HCT116 (cell line): ENCODE results near the gene CYP3A4. TPM values are rescaled to one million over a fixed set of nuclear protein-coding genes. Genes with fewer than 3 reads are reported as not detected.
"Not testable (repeated sequence)": the region's sequence is repeated elsewhere in the genome, so short reads cannot be mapped to it uniquely, and the experiment has no call there.

Source experiments
- ATAC-seq: fragments of 200-7000 bp; cut with Tn5 transposase; 2 replicates; pipeline ENCODE4 v1.9.1; 2020; ENCODE audit warnings: mild to moderate bottlenecking, moderate library complexity
- BruUV-seq: library from RNA; stranded (reverse); fragments of 400-500 nt; replicated peaks from 2 replicates; lab custom pipeline; 2021; lab: Mats Ljungman, UMichigan
- CTCF ChIA-PET: fragments of 300-600 bp; sonication (Branson Sonifier 250); formaldehyde crosslinking; loops from one replicate; lab custom pipeline; 2021; ENCODE audit warnings: antibody characterized with exemption; lab: Charles Lee
- POLR2A ChIA-PET: fragments of 300-600, 350-600 bp; sonication (Branson Sonifier 250); formaldehyde crosslinking; loops from one replicate; lab custom pipeline; 2021; ENCODE audit warnings: antibody characterized with exemption; lab: Charles Lee
- RAD21 ChIA-PET, 2 experiments: fragments of 300-600 bp; sonication (Branson Sonifier 250); formaldehyde crosslinking; loops; one replicate each; lab custom pipeline; 2023; ENCODE audit warnings: low total read pairs in 2 of 2; ENCODE audit not compliant: uncharacterized antibody in 2 of 2, unreplicated experiment in 2 of 2, low non-redundant PET in 1 of 2; lab: Charles Lee
- DNase-seq: peaks from one replicate; pipeline ENCODE4 v3.0.0-alpha.2; 2010; ENCODE audit warnings: low read depth, low spot score
- H2AFZ ChIP-seq: fragments of 200-600 bp; shearing (Covaris generic), sonication (generic); 2 replicates; pipeline ENCODE4 v1.6.1; 2017; ENCODE audit warnings: low read depth, mixed run types, mixed read lengths, antibody characterized with exemption, low read length; ENCODE audit not compliant: poor library complexity, severe bottlenecking
- H3K27ac ChIP-seq: 2 replicates; pipeline ENCODE4 v1.5.1; 2012; ENCODE audit warnings: low read depth, low read length
- H3K27me3 ChIP-seq: fragments of 200-600 bp; sonication (generic); 2 replicates; pipeline ENCODE4 v1.6.1; 2016; ENCODE audit warnings: mixed run types, low read length, mixed read lengths; ENCODE audit not compliant: insufficient read depth
- H3K36me3 ChIP-seq, 2 experiments: fragments of 200-500 bp in 1 of 2; fragments of 200-600 bp in 1 of 2; sonication (Bioruptor generic) in 1 of 2; sonication (generic) in 1 of 2; 2 replicates each; pipeline versions ENCODE4 v1.5.1 to v1.6.1; 2014 to 2016; ENCODE audit warnings: low read length in 2 of 2, inconsistent platforms in 1 of 2, mixed read lengths in 1 of 2, mixed run types in 1 of 2; ENCODE audit not compliant: insufficient read depth in 2 of 2, control insufficient read depth in 1 of 2
- H3K4me1 ChIP-seq, 2 experiments: fragments of 200-600 bp in 1 of 2; sonication (generic) in 1 of 2; 2 replicates each; pipeline versions ENCODE4 v1.5.1 to v1.6.1; 2012 to 2017; ENCODE audit warnings: low read length in 2 of 2, inconsistent platforms in 1 of 2, mild to moderate bottlenecking in 1 of 2, mixed read lengths in 1 of 2, mixed run types in 1 of 2, moderate library complexity in 1 of 2; ENCODE audit not compliant: insufficient read depth in 2 of 2, control insufficient read depth in 1 of 2
- H3K4me2 ChIP-seq: fragments of 200-600 bp; sonication (generic); 2 replicates; pipeline ENCODE4 v1.6.1; 2017; ENCODE audit warnings: mixed run types, low read length, mixed read lengths
- H3K4me3 ChIP-seq, 2 experiments: fragments of 200-600 bp in 1 of 2; sonication (generic) in 1 of 2; replicated peaks in 1 of 2; 2 replicates each; pipeline ENCODE4 v1.5.1; 2011 to 2016; ENCODE audit warnings: low read length in 2 of 2, control low read depth in 1 of 2, low read depth in 1 of 2, mild to moderate bottlenecking in 1 of 2, mixed read lengths in 1 of 2, mixed run types in 1 of 2
- H3K79me2 ChIP-seq: fragments of 200-600 bp; sonication (generic); 2 replicates; pipeline ENCODE4 v1.6.1; 2017; ENCODE audit warnings: mild to moderate bottlenecking, mixed run types, low read length, moderate library complexity, mixed read lengths; ENCODE audit not compliant: insufficient read depth
- H3K9ac ChIP-seq: fragments of 200-600 bp; sonication (generic); 2 replicates; pipeline ENCODE4 v1.6.1; 2016; ENCODE audit warnings: low read length, mixed read lengths
- H3K9me2 ChIP-seq: fragments of 200-600 bp; sonication (generic), shearing (Covaris generic); 2 replicates; pipeline ENCODE4 v1.6.1; 2017; ENCODE audit warnings: mixed run types, mild to moderate bottlenecking, moderate library complexity; ENCODE audit not compliant: insufficient read depth
- H3K9me3 ChIP-seq, 2 experiments: fragments of 200-500 bp in 1 of 2; fragments of 200-600 bp in 1 of 2; sonication (Bioruptor generic) in 1 of 2; sonication (generic) in 1 of 2; 2 replicates each; pipeline ENCODE4 v1.6.1; 2014 to 2017; ENCODE audit warnings: low read length in 2 of 2, mixed read lengths in 2 of 2, inconsistent platforms in 1 of 2, low read depth in 1 of 2, mild to moderate bottlenecking in 1 of 2, mixed run types in 1 of 2, moderate library complexity in 1 of 2; ENCODE audit not compliant: control insufficient read depth in 1 of 2, insufficient read depth in 1 of 2
- H4K20me1 ChIP-seq: fragments of 200-600 bp; sonication (generic), shearing (Covaris generic); 2 replicates; pipeline ENCODE4 v1.6.1; 2017; ENCODE audit warnings: mixed run types, mild to moderate bottlenecking, moderate library complexity; ENCODE audit not compliant: insufficient read depth
- CBX3 ChIP-seq: IDR thresholded peaks from 2 replicates; pipeline ENCODE4 v1.6.1; 2012; ENCODE audit warnings: low read depth
- EGR1 ChIP-seq: IDR thresholded peaks from 2 replicates; pipeline ENCODE4 v1.6.1; 2012; ENCODE audit warnings: low read depth
- ELF1 ChIP-seq: IDR thresholded peaks from 2 replicates; pipeline ENCODE4 v1.6.1; 2012; ENCODE audit warnings: low read depth, borderline replicate concordance
- EZH2 ChIP-seq: fragments of 200-600 bp; sonication (generic); IDR thresholded peaks from 2 replicates; pipeline ENCODE4 v1.6.1; 2017; ENCODE audit warnings: antibody characterized with exemption, mixed run types
- EZH2phosphoT487 ChIP-seq: fragments of 200-600 bp; IDR thresholded peaks from 2 replicates; pipeline ENCODE4 v1.6.1; 2018; ENCODE audit warnings: antibody characterized with exemption, borderline replicate concordance
- FOSL1 ChIP-seq: IDR thresholded peaks from 2 replicates; pipeline ENCODE4 v1.6.1; 2012; ENCODE audit warnings: low read depth
- JUND ChIP-seq: IDR thresholded peaks from 2 replicates; pipeline ENCODE4 v1.6.1; 2012
- POLR2A ChIP-seq: IDR thresholded peaks from 2 replicates; pipeline ENCODE4 v1.7.0; 2011; ENCODE audit warnings: borderline replicate concordance; ENCODE audit not compliant: insufficient read depth, insufficient read length; ENCODE audit errors: extremely low read depth
- RAD21 ChIP-seq: IDR thresholded peaks from 2 replicates; pipeline ENCODE4 v1.6.1; 2012; ENCODE audit warnings: low read depth, mild to moderate bottlenecking
- SIN3A ChIP-seq: IDR thresholded peaks from 2 replicates; pipeline ENCODE4 v1.6.1; 2012; ENCODE audit warnings: low read depth
- SP1 ChIP-seq: IDR thresholded peaks from 2 replicates; pipeline ENCODE4 v1.6.1; 2012; ENCODE audit warnings: low read depth
- SRF ChIP-seq: IDR thresholded peaks from 2 replicates; pipeline ENCODE4 v1.6.1; 2012; ENCODE audit warnings: low read depth
- TCF7L2 ChIP-seq: IDR thresholded peaks from 2 replicates; pipeline ENCODE4 v1.7.0; 2011; ENCODE audit warnings: borderline replicate concordance, inconsistent platforms; ENCODE audit not compliant: insufficient read depth, insufficient read length; ENCODE audit errors: extremely low read depth
- YY1 ChIP-seq: IDR thresholded peaks from 2 replicates; pipeline ENCODE4 v1.6.1; 2011; ENCODE audit warnings: low read length, low read depth, moderate library complexity, mild to moderate bottlenecking; ENCODE audit not compliant: insufficient replicate concordance; ENCODE audit errors: extremely low read depth
- intact Hi-C: fragments of 100-400 bp; cut with micrococcal nuclease; formaldehyde crosslinking; loops from 2 replicates; pipeline ENCODE4 v1.10.0; 2022
- total RNA-seq: library from RNA; stranded (reverse); gene quantifications from one replicate; pipeline ENCODE4 v1.2.1, GENCODE V29; 2021; ENCODE audit not compliant: unreplicated experiment
- TF ChIP-seq, protein P1 (sequence below): IDR thresholded peaks from 2 replicates; pipeline ENCODE4 v1.6.1; 2012
- TF ChIP-seq, protein P2 (sequence below): IDR thresholded peaks from 2 replicates; pipeline ENCODE4 v1.6.1; 2012

The CYP3A4 gene
- total RNA-seq, 1 experiment from 2014 or later = 0.25 TPM

DNA sequence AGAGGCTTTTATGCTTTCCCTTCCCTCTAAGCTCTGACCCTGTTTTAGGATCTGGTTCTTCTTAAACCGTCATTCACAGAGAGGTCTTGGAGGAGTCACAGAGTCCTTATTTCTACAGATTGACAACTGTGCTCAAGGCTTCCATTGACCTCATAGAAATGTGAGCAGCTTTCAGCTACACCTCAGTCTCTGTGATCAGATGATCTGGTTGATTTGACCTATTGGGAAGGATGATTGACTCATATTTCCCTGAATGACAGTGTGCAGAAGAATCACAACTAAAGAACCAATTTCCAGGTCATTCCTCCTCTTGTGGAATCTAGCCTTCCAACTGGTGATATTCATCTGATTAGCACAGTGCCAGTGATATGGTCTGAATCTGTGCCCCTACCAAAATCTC, 3.4 kb downstream of the CYP3A4 start (continued):
- TF ChIP-seq YY1 (no peak), SP1 (no peak), SRF (no peak)

- H3K9ac ChIP-seq = no peak overlapping the region
- no peak overlapping the region for H3K4me2 ChIP-seq
- H3K4me3 ChIP-seq = no peak overlapping the region
- H3K9me3 ChIP-seq = no peaks in the 10 kb centered on the region
- H4K20me1 ChIP-seq = no peaks in the 10 kb centered on the region
- intact Hi-C loops = no loop called here
- RAD21 ChIA-PET = no interaction called here
- H3K9me2 ChIP-seq = no peaks in the 10 kb centered on the region
- BruUV-seq = no TSS peak
- CTCF ChIA-PET = no interaction called here
- H3K27me3 ChIP-seq = peaks cover 14% of the 10 kb centered on the region
- TF ChIP-seq EZH2phosphoT487 (no peak), EZH2 (no peak), CBX3 (no peak), SP1 (no peak), TCF7L2 (no peak), EGR1 (no peak)
- TF ChIP-seq, protein P1, sequence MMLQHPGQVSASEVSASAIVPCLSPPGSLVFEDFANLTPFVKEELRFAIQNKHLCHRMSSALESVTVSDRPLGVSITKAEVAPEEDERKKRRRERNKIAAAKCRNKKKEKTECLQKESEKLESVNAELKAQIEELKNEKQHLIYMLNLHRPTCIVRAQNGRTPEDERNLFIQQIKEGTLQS = no peak
- H3K79me2 ChIP-seq = no peaks in the 10 kb centered on the region
- H3K36me3 ChIP-seq = no peaks in the 10 kb centered on the region
- no peak overlapping the region for H2AFZ ChIP-seq
- no peak overlapping the region for H3K27ac ChIP-seq
- H3K4me1 ChIP-seq = no peaks in the 10 kb centered on the region
- POLR2A ChIA-PET = no interaction called here
- DNase-seq (no peak), ATAC-seq (no peak)
These were observed 4.0 kb downstream of the CYP3A4 start for GRCh38 chr7:99779949-99780348.

- DNase-seq = no peak
- Histone ChIP-seq H3K27ac (no peak overlapping the region), H2AFZ (no peak overlapping the region), H3K4me1 (no peaks in the 10 kb centered on the region), H3K27me3 (peaks cover 9% of the 10 kb centered on the region), H3K9me3 (no peaks in the 10 kb centered on the region), H3K79me2 (no peaks in the 10 kb centered on the region), H3K4me3 (no peak overlapping the region), H3K9me2 (no peaks in the 10 kb centered on the region), H4K20me1 (no peaks in the 10 kb centered on the region), H3K4me2 (no peak overlapping the region), H3K9ac (no peak overlapping the region), H3K36me3 (no peaks in the 10 kb centered on the region)
- ChIA-PET POLR2A (no interaction called here), RAD21 (no interaction called here), CTCF (no interaction called here)
- ATAC-seq = no peak
- TF ChIP-seq, protein P1 = no peak
- TF ChIP-seq, protein P2, sequence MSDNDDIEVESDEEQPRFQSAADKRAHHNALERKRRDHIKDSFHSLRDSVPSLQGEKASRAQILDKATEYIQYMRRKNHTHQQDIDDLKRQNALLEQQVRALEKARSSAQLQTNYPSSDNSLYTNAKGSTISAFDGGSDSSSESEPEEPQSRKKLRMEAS = no peak
- TF ChIP-seq ELF1 (no peak), SIN3A (no peak), FOSL1 (no peak), JUND (no peak), RAD21 (no peak), POLR2A (no peak)
- no TSS peak for BruUV-seq
- intact Hi-C loops = no loop called here
These were observed 5.1 kb downstream of the CYP3A4 start for GRCh38 chr7:99778880-99779279.

- H3K9me2 ChIP-seq, H3K27ac ChIP-seq, H3K27me3 ChIP-seq, H3K9me3 ChIP-seq, ATAC-seq, H3K36me3 ChIP-seq, H3K9ac ChIP-seq, H3K4me2 ChIP-seq, H2AFZ ChIP-seq, CTCF ChIA-PET, intact Hi-C loops, H3K4me1 ChIP-seq, RAD21 ChIA-PET, BruUV-seq, H4K20me1 ChIP-seq, DNase-seq, H3K79me2 ChIP-seq, POLR2A ChIA-PET, H3K4me3 ChIP-seq: not testable (repeated sequence)
These were observed 10.6 kb downstream of the CYP3A4 start for GRCh38 chr7:99773395-99773794.
